ENCODE data around the gene UBAP1. TPM values are rescaled to one million over a fixed set of nuclear protein-coding genes. Genes with fewer than 3 reads are reported as not detected.

UBAP1 gene
- total RNA-seq, 4 donors from 2014 or later, result 36.7 to 46.1 (median 38.3) TPM

DNA sequence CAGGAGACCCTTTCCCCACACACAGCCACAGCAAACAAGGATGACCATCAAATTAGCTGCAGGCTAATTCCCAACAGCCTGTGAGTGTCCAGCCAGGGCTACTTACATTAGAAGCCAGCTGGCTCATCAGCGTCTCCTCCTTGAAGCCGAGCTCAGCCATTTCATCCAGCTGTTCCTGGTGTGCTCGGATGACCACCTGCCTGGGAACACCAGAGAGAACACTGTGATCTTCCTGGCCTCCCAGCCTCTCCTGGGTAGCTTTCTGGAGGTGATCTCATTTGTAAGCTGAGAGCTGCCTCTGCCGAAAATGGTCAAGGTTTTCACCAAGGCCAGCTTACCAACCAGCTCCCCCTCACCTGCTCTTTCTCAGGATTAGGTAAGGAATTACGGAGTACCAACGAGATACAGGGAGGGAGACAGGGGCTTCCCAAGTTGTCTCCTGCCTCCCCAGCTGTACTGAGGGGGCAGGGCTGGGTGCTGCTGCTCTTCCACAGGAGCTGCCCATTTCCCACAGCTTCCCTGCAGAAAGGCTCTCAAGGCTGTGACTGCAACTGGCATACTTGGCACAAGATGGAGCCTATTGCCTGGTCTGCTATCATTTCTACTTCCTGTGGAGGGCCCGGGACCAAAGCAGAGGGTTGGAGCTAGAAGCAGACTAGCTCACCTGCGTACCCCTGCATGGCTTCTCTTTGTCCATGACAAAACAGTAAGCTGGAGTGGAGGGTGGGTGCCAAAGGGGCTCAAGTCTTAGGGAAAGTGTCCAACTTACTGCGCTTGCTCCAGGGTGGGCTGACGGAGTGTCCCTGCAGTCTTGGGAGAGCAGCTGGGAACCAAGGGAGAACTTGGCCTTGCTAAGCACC, 76.4 kb downstream of the UBAP1 start:
- peak overlapping the region in 2 of 4 donors; percentile 85 to 86 for H3K27ac ChIP-seq
- peaks cover 0 to 20% (median 0%) of the 10 kb centered on the region in 3 donors for H3K36me3 ChIP-seq
- no peak for DNase-seq (ENCODE audit: low spot score in 2 of 2)
- 76 to 90% methylated on average over 10 of the region's 10 CpGs for WGBS, 2 donors
- H3K27me3 ChIP-seq, result no peaks in the 10 kb centered on the region
- H3K4me3 ChIP-seq, result no peak overlapping the region
- TF ChIP-seq, protein P1, sequence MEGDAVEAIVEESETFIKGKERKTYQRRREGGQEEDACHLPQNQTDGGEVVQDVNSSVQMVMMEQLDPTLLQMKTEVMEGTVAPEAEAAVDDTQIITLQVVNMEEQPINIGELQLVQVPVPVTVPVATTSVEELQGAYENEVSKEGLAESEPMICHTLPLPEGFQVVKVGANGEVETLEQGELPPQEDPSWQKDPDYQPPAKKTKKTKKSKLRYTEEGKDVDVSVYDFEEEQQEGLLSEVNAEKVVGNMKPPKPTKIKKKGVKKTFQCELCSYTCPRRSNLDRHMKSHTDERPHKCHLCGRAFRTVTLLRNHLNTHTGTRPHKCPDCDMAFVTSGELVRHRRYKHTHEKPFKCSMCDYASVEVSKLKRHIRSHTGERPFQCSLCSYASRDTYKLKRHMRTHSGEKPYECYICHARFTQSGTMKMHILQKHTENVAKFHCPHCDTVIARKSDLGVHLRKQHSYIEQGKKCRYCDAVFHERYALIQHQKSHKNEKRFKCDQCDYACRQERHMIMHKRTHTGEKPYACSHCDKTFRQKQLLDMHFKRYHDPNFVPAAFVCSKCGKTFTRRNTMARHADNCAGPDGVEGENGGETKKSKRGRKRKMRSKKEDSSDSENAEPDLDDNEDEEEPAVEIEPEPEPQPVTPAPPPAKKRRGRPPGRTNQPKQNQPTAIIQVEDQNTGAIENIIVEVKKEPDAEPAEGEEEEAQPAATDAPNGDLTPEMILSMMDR (IDR thresholded peaks at IDR 0.05), result no peak
- TF ChIP-seq EP300 (IDR thresholded peaks at IDR 0.05), result no peak
- TF ChIP-seq POLR2A (IDR thresholded peaks at IDR 0.05), result no peak
- H3K4me1 ChIP-seq, result peaks cover 0 to 78% (median 24%) of the 10 kb centered on the region in 4 donors
- no peaks in the 10 kb centered on the region for H3K9me3 ChIP-seq

DNA sequence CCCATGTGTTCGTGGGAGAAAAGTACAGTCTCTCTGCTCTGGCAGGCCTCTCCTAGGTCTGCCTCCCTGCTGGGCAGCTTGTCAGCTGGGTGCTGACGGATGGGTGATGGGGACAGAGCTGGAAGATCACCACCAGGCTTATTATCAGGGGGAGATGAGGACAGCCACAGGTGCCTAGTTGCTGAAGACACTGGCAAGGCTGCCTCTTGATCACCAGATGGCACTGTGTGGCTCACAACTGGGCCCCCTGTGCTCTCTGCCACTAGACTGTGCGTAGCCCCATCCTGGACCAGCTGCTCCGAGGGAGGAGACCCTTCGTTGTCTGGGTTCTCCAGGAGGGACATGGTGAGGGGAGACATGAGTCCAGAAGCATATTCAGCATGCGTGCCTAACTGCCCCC, 77.3 kb downstream of the UBAP1 start:
- H3K4me3 ChIP-seq, result no peak overlapping the region
- DNase-seq (ENCODE audit: low spot score in 2 of 2), result no peak
- H3K27ac ChIP-seq, result peak overlapping the region in 1 of 4 donors; percentile 85
- TF ChIP-seq, protein P1 (IDR thresholded peaks at IDR 0.05), result no peak
- TF ChIP-seq POLR2A (IDR thresholded peaks at IDR 0.05) (no peak), EP300 (IDR thresholded peaks at IDR 0.05) (no peak)
- peaks cover 0 to 11% (median 0%) of the 10 kb centered on the region in 3 donors for H3K36me3 ChIP-seq
- 78 to 95% methylated on average over 3 to 6 of the region's 6 CpGs for WGBS, 2 donors
- H3K4me1 ChIP-seq, result peaks cover 0 to 69% (median 24%) of the 10 kb centered on the region in 4 donors
- no peaks in the 10 kb centered on the region for H3K27me3 ChIP-seq
- H3K9me3 ChIP-seq, result no peaks in the 10 kb centered on the region

DNA sequence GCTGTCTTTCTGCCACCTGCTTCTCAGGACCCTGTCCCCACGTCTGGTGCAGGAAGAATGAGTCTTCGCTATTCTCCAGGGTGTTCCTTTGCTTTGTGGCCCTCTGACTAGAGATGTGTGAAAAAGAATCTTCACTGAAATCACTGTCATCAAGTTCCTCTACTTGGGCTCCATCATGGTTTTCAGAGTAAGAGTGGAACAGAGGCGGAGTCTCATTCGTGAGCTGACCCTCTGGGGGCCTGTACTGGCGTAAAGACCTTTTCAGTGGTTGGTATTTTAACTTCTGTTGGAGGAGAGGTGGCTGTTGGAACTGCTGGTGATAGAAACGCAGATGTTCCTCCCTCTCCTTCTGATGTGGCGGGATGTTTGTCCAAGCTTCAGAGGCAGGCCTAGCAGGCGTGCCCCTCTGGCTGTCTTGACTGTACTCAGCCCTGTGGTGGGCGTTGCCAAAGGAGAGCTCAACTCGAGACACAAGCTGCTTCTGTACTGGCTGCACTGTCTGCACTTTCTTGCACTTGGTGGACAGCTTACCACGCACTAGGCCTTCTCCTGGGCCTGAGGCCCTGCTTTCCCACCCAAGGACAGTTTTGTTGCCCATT, 78.2 kb downstream of the UBAP1 start:
- Histone ChIP-seq H3K4me1 (peaks cover 0 to 59% (median 24%) of the 10 kb centered on the region in 4 donors), H3K36me3 (peaks cover 0 to under 1% (median 0%) of the 10 kb centered on the region in 3 donors), H3K27ac (peak overlapping the region in 2 of 4 donors; percentile 43 to 85), H3K27me3 (no peaks in the 10 kb centered on the region), H3K9me3 (no peaks in the 10 kb centered on the region), H3K4me3 (no peak overlapping the region)
- TF ChIP-seq, protein P1 (IDR thresholded peaks at IDR 0.05), result no peak
- no peak for TF ChIP-seq POLR2A (IDR thresholded peaks at IDR 0.05)
- no peak for TF ChIP-seq EP300 (IDR thresholded peaks at IDR 0.05)
- DNase-seq (ENCODE audit: low spot score in 2 of 2), result peak; percentile 39 to 48
- 67 to 75% methylated on average over 10 to 11 of the region's 11 CpGs for WGBS, 2 donors

DNA sequence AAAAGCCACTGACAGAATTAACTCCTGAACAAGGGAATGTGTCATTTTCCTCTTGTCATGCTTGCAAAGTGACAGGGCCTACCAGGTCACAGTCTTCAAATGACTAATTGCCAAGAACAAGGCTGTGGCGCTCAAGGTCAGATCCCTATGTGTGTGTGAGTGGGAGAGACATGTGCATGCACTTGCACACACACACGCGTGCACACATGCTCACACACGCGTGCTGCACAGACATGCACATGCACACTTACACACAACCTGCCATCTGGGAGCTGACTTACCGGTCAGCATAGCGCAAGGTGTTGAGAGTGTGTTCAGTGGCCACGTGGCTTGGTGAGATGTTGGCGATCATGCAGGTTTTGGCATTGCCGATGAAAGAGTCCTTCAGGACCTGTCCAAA, 80.5 kb downstream of the UBAP1 start:
- no peaks in the 10 kb centered on the region for H3K9me3 ChIP-seq
- no peak overlapping the region for H3K27ac ChIP-seq
- DNase-seq (ENCODE audit: low spot score in 2 of 2), result no peak
- WGBS, 2 donors, result 97% methylated on average over 10 of the region's 10 CpGs
- no peak overlapping the region for H3K4me3 ChIP-seq
- H3K27me3 ChIP-seq, result no peaks in the 10 kb centered on the region
- H3K36me3 ChIP-seq, result no peaks in the 10 kb centered on the region
- H3K4me1 ChIP-seq, result peaks cover 0 to 37% (median 8%) of the 10 kb centered on the region in 4 donors
- TF ChIP-seq POLR2A (IDR thresholded peaks at IDR 0.05), result no peak

DNA sequence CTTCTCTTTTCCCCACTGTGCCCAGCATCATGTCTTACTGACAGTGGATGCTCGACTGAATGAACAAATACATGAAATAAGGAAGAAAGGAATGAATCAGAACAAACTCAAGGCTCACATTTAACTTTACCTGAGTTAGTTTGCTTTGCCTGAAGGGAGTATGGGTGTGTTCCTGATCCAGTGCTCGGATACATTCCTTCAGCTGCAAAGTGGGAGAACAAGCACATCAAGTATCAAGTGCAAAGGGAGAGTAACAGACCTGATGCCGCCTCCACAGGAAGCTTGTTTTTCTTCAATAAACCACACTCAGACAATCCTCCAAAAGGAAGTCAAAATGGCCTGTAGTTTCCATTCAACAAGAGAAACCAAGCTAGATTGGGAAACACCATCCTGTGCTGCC, 84.1 kb downstream of the UBAP1 start:
- H3K4me3 ChIP-seq, result no peak overlapping the region
- 90 to 93% methylated on average over 3 of the region's 3 CpGs for WGBS, 2 donors
- no peaks in the 10 kb centered on the region for H3K36me3 ChIP-seq
- H3K27me3 ChIP-seq, result no peaks in the 10 kb centered on the region
- H3K9me3 ChIP-seq, result no peaks in the 10 kb centered on the region
- H3K4me1 ChIP-seq, result peaks cover 0 to 2% (median 0%) of the 10 kb centered on the region in 4 donors
- TF ChIP-seq, protein P1 (IDR thresholded peaks at IDR 0.05), result no peak
- TF ChIP-seq EP300 (IDR thresholded peaks at IDR 0.05) (no peak), POLR2A (IDR thresholded peaks at IDR 0.05) (no peak)
- DNase-seq (ENCODE audit: low spot score in 2 of 2), result no peak
- H3K27ac ChIP-seq, result no peak overlapping the region
